ENCODE results near the gene HJURP.

- no peak for TF ChIP-seq CTCF (IDR thresholded peaks at IDR 0.05)
- TF ChIP-seq POLR2A (IDR thresholded peaks at IDR 0.05): no peak
- TF ChIP-seq EP300 (IDR thresholded peaks at IDR 0.05): no peak
Measured at GRCh38 chr2:233803994-233804393, 50.3 kb downstream of the HJURP start.
